ENCODE measurements around the gene PPFIA3.

Gene PPFIA3

DNA sequence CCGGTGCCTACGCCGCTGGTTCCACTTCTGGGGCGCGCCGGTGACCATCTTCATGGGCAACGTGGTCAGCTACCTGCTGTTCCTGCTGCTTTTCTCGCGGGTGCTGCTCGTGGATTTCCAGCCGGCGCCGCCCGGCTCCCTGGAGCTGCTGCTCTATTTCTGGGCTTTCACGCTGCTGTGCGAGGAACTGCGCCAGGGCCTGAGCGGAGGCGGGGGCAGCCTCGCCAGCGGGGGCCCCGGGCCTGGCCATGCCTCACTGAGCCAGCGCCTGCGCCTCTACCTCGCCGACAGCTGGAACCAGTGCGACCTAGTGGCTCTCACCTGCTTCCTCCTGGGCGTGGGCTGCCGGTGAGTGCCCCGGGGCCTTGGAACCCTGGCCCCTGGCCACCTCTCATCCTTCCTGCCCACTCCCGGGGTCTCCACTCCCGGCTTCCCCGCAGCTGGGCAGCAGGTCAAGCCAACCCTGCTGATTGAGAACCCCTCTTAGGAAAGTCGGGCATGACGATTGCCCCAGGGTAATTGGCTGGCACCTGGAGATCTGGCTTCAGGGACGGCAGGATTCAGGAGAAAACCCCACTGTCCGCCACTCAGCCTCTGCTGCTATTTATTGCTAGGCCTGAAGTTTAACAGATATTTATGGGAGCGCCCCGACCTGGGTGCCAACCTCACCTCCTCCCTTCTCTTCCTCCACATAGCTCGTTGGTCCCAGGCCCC lies 77.3 kb downstream of the PPFIA3 start:
- H4K20me1 ChIP-seq (ENCODE audit: insufficient read depth, low read length): no peaks in the 10 kb centered on the region
- H3K4me2 ChIP-seq (ENCODE audit: low read depth, low read length): no peak overlapping the region
- peaks cover 38% of the 10 kb centered on the region for H3K27me3 ChIP-seq (replicated peaks; ENCODE audit: insufficient read depth, low read length)
- no peaks in the 10 kb centered on the region for H3K9me3 ChIP-seq (replicated peaks; ENCODE audit: insufficient read depth, low read length)
- no peak overlapping the region for H2AFZ ChIP-seq (ENCODE audit: low read length)
- no peak overlapping the region for H3K27ac ChIP-seq (ENCODE audit: low read length)
- no peaks in the 10 kb centered on the region for H3K4me1 ChIP-seq (ENCODE audit: low read length)
- H3F3A ChIP-seq (ENCODE audit: insufficient read depth, low read length): no peaks in the 10 kb centered on the region
- no peaks in the 10 kb centered on the region for H3K36me3 ChIP-seq (replicated peaks; ENCODE audit: insufficient read depth, low read length)
- H3K9me2 ChIP-seq (replicated peaks; ENCODE audit: insufficient read depth, low read length): no peaks in the 10 kb centered on the region
- no peak overlapping the region for H3K4me3 ChIP-seq (ENCODE audit: low read length)
- no peak overlapping the region for H3K9ac ChIP-seq (ENCODE audit: low read length)
- no peaks in the 10 kb centered on the region for H3K79me2 ChIP-seq (ENCODE audit: low read length)
- no peak for DNase-seq
- TF ChIP-seq, protein P1, sequence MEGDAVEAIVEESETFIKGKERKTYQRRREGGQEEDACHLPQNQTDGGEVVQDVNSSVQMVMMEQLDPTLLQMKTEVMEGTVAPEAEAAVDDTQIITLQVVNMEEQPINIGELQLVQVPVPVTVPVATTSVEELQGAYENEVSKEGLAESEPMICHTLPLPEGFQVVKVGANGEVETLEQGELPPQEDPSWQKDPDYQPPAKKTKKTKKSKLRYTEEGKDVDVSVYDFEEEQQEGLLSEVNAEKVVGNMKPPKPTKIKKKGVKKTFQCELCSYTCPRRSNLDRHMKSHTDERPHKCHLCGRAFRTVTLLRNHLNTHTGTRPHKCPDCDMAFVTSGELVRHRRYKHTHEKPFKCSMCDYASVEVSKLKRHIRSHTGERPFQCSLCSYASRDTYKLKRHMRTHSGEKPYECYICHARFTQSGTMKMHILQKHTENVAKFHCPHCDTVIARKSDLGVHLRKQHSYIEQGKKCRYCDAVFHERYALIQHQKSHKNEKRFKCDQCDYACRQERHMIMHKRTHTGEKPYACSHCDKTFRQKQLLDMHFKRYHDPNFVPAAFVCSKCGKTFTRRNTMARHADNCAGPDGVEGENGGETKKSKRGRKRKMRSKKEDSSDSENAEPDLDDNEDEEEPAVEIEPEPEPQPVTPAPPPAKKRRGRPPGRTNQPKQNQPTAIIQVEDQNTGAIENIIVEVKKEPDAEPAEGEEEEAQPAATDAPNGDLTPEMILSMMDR (IDR thresholded peaks at IDR 0.05; ENCODE audit: low read length): no peak
- TF ChIP-seq EZH2phosphoT487 (IDR thresholded peaks at IDR 0.05; ENCODE audit: low read length): no peak
- TF ChIP-seq EZH2 (optimal IDR thresholded peaks at IDR 0.05; ENCODE audit: low read depth, low read length): no peak

- Histone ChIP-seq H3F3A (ENCODE audit: insufficient read depth, low read length) (peaks cover 3% of the 10 kb centered on the region; the same call in 1 of the 2 replicates), H3K4me2 (ENCODE audit: low read depth, low read length) (no peak overlapping the region), H4K20me1 (ENCODE audit: insufficient read depth, low read length) (no peaks in the 10 kb centered on the region), H3K9me2 (replicated peaks; ENCODE audit: insufficient read depth, low read length) (no peaks in the 10 kb centered on the region), H3K4me3 (ENCODE audit: low read length) (no peak overlapping the region), H3K79me2 (ENCODE audit: low read length) (no peaks in the 10 kb centered on the region), H3K27ac (ENCODE audit: low read length) (no peak overlapping the region), H2AFZ (ENCODE audit: low read length) (no peak overlapping the region), H3K27me3 (replicated peaks; ENCODE audit: insufficient read depth, low read length) (peaks cover 9% of the 10 kb centered on the region), H3K9ac (ENCODE audit: low read length) (no peak overlapping the region), H3K4me1 (ENCODE audit: low read length) (peaks cover 6% of the 10 kb centered on the region), H3K9me3 (replicated peaks; ENCODE audit: insufficient read depth, low read length) (no peaks in the 10 kb centered on the region), H3K36me3 (replicated peaks; ENCODE audit: insufficient read depth, low read length) (no peaks in the 10 kb centered on the region)
- DNase-seq: no peak
- TF ChIP-seq, protein P1 (IDR thresholded peaks at IDR 0.05; ENCODE audit: low read length): no peak
- TF ChIP-seq EZH2 (optimal IDR thresholded peaks at IDR 0.05; ENCODE audit: low read depth, low read length) (no peak), EZH2phosphoT487 (IDR thresholded peaks at IDR 0.05; ENCODE audit: low read length) (no peak)
Measured at GRCh38 chr19:49200238-49200862, 81.0 kb downstream of the PPFIA3 start.
